EL (cell line): ENCODE data around the gene STUM.
"Not testable (repeated sequence)": the region's sequence is repeated elsewhere in the genome, so short reads cannot be mapped to it uniquely, and the experiment has no call there.

Source experiments
- DNase-seq: peaks from one replicate; pipeline ENCODE4 v3.0.0-alpha.2; 2016

STUM gene

GRCh38 chr1:226548256-226549093 lies at the start of gene STUM:
Gene STUM (plus strand): TSS chr1:226548764. CDS start chr1:226548905, 141 bp downstream.
- DNase-seq: peak; percentile 25

GRCh38 chr1:226499699-226500098 lies 48.9 kb upstream of the STUM start:
- DNase-seq: not testable (repeated sequence)

GRCh38 chr1:226506021-226506420 lies 42.5 kb upstream of the STUM start:
- no peak for DNase-seq

GRCh38 chr1:226506921-226507320 lies 41.6 kb upstream of the STUM start:
- DNase-seq: no peak

- no peak for DNase-seq
Measured at GRCh38 chr1:226510453-226510852, 38.1 kb upstream of the STUM start.

GRCh38 chr1:226511296-226511695 lies 37.3 kb upstream of the STUM start:
- no peak for DNase-seq

- no peak for DNase-seq
Measured at GRCh38 chr1:226512076-226512728, 36.4 kb upstream of the STUM start.

- no peak for DNase-seq
Measured at GRCh38 chr1:226518375-226518774, 30.2 kb upstream of the STUM start.

- DNase-seq: no peak
Measured at GRCh38 chr1:226519135-226519534, 29.4 kb upstream of the STUM start.

GRCh38 chr1:226519716-226520598 lies 28.6 kb upstream of the STUM start:
- no peak for DNase-seq

- no peak for DNase-seq
Measured at GRCh38 chr1:226520640-226521355, 27.8 kb upstream of the STUM start.

- DNase-seq: no peak
Measured at GRCh38 chr1:226523646-226524406, 24.7 kb upstream of the STUM start.

- no peak for DNase-seq
Measured at GRCh38 chr1:226524547-226524946, 24.0 kb upstream of the STUM start.

GRCh38 chr1:226525750-226526149 lies 22.8 kb upstream of the STUM start:
- DNase-seq: no peak

GRCh38 chr1:226526801-226527595 lies 21.6 kb upstream of the STUM start:
- peak; percentile 20 for DNase-seq

GRCh38 chr1:226529891-226530290 lies 18.7 kb upstream of the STUM start:
- DNase-seq: no peak

GRCh38 chr1:226530591-226530990 lies 18.0 kb upstream of the STUM start:
- DNase-seq: no peak

- DNase-seq: no peak
Measured at GRCh38 chr1:226531360-226532093, 17.0 kb upstream of the STUM start.

- DNase-seq: no peak
Measured at GRCh38 chr1:226532553-226532952, 16.0 kb upstream of the STUM start.

GRCh38 chr1:226533220-226533619 lies 15.3 kb upstream of the STUM start:
- DNase-seq: no peak
